Frontal cortex (tissue), 4 donors: Measurements from ENCODE around the gene CRYBG1. TPM values are rescaled to one million over a fixed set of nuclear protein-coding genes. Genes with fewer than 3 reads are reported as not detected.

Source experiments
- DNase-seq, 2 donors: peaks; one replicate each; pipeline ENCODE4 v3.0.0; 2012; ENCODE audit warnings: low spot score in 2 of 2
- FAIRE-seq: peaks from 2 replicates; lab custom pipeline; 2012; peaks lifted over from hg19 to GRCh38; lab: Jason Lieb, UNC
- total RNA-seq: library from RNA; depleted of rRNA; stranded (reverse); fragments of >200 nt; gene quantifications from one replicate; pipeline ENCODE4 v1.2.3, GENCODE V29; 2014
- donor health status: control.
- donor health status: control.
- donor health status: control.

Gene CRYBG1
- total RNA-seq, result under 0.01 TPM

GRCh38 chr6:106360410-106360988 lies at the start of gene CRYBG1:
Gene CRYBG1 (plus strand): TSS chr6:106360717. CDS start chr6:106360909, 192 bp downstream.
- peak; percentile 50 to 71 for DNase-seq

DNA sequence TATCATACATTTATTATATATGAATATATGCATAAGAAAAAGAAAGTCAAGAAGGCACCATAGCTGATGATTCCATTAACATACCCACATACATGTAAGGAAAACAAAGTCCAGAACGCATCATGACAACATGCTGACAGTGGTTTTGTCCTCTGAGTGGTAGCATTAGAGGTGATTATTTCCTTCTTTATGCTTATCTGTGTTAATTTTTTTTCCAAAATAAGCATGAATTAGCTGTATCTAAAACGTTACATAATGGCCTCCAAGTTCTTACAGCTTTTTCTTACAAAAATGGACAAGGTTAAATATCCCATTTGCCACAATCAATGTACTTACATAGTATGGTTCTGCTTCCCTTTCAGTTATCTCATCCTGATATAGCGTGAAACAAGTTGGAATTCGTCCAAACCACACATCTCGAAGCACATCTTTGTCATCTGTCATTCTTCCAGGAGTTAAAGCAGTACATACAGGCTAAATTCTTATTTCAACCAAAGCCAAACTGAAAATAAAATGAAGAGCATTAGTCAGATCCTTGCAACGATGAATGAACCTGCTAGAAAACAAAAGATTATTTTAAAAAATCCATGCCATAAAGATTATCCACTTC lies 44.6 kb upstream of the CRYBG1 start:
- FAIRE-seq (no peak), DNase-seq (no peak)

More at GRCh38 chr6:106360410-106360988, at the start of gene CRYBG1:
- FAIRE-seq, result no peak

- FAIRE-seq, result no peak
- DNase-seq, result no peak
Measured at GRCh38 chr6:106316375-106316766, 44.1 kb upstream of the CRYBG1 start.

DNA sequence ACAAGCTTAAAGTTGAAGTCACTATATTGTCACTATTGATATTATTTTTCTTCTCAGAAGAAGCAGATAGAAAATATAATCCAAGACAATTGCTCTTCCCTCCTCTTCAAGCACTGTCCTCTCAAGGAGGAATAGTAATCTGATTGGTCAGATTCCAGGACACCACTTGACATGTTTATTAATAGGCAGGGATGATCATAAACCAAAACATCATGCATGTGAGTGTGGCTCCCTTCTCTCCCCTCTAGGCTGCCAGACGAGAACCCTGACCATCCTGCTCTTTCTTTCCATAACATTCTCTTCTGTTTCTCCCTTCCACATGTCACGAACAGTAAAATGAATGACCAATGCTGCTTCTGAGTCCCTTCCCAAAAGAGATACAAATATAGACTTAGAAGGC lies 42.5 kb upstream of the CRYBG1 start:
- no peak for DNase-seq
- FAIRE-seq, result no peak

GRCh38 chr6:106318851-106319250 lies 41.7 kb upstream of the CRYBG1 start:
- FAIRE-seq (no peak), DNase-seq (no peak)

DNA sequence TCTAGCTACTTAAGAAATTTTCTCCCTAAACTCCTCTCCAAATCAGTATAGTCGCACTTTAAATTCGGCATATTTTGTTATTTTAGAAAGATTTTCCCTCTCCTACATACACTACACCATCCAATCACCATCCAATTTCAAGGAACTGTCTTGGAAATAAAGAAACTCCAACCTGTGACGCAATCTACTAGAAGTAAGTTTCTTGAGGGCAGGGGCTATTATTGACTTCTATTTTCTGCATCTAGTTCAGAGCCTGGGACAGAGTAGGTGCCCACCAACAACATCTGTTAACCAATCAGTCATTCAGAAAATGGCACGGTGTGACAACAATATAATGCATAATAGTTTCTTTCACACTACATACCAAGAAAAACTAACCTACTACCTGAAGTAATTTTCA lies 38.6 kb upstream of the CRYBG1 start:
- DNase-seq, result no peak
- FAIRE-seq, result no peak

GRCh38 chr6:106324726-106325335 lies 35.7 kb upstream of the CRYBG1 start:
- DNase-seq (no peak), FAIRE-seq (no peak)

DNA sequence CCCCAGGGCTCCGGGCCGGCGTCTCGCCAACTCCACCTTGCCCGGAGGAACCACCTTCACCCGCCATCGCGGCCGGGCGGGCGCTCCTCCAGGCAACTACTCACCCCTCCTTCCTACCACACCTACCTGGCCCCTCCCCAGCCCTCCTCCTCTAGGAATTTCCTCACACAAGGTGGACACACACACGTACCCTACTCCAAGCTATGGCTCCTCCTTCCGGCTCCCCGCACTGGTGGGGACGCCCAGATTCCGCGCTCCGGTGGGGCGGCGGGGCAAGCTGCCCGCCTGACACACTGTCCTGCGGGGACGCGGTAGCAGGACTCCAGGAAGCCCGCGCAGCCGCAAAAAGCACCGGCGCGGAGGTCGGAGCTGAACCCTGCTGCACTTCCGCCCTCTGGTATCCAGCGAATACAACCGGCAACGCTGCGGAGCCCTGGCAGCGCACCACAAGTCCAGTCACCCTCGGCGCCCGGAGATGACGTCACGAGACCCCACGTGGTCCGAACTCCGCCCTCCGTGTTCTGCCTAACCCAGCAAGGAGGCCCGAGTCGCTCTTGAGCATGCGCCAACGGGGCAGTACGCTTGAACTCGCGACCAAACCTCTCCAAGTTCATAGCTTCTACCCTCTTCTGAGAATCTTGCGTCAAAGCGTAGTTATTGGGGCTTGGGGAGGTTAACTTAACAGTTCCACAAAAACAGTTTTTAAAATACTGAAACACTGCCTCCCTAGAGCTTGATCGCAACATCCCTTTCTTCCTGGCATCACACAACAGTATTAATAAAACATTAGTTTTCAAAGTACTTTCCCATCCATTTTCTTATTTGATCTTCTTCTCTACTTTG lies 35.0 kb upstream of the CRYBG1 start, which contains the start of gene ATG5:
Gene ATG5, minus strand, starts transcription at position 425 of the 843 bp plus-strand sequence. CDS start 9,552 bp downstream, outside the sequence.
- FAIRE-seq (no peak), DNase-seq (peak; percentile 88 to 95)

GRCh38 chr6:106334646-106335448 lies 25.7 kb upstream of the CRYBG1 start:
- DNase-seq (peak in 1 of 2 donors; percentile 24), FAIRE-seq (peak; percentile 57)

DNA sequence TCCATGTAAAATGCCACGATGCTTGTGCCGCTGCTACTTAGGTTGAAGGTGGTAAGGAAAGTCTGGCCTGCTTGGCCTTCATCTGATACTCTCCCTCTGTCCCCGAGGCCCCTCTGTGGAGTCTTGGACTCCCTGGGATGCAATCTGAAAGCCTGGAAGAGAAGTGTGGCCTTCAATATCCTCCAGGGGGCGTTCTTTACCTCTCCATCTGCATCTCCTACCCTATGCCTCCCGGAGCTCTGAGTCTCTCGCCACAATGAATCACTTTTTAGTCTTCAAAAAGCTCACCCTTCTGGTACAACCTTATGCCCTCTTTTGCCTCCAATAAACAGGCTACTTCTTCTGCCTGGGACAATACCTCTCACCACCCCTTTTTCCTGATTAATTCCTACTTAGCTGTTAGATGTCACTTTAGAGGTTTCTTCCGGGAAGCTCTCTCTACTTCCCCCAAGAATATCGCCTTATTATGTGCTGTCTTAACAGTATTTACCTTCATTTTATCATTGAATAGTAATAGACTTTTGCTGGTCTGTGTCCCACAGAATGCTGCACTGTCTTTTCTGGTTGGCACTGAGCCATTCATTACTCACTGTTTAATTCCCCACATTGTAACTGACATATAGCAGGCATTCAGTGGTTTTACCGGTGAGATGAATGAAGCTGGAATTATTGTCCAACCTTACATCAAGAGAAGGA lies 21.0 kb upstream of the CRYBG1 start:
- DNase-seq (peak in 1 of 2 donors; percentile 54), FAIRE-seq (no peak)

GRCh38 chr6:106347219-106347618 lies 13.3 kb upstream of the CRYBG1 start:
- DNase-seq (no peak), FAIRE-seq (no peak)

DNA sequence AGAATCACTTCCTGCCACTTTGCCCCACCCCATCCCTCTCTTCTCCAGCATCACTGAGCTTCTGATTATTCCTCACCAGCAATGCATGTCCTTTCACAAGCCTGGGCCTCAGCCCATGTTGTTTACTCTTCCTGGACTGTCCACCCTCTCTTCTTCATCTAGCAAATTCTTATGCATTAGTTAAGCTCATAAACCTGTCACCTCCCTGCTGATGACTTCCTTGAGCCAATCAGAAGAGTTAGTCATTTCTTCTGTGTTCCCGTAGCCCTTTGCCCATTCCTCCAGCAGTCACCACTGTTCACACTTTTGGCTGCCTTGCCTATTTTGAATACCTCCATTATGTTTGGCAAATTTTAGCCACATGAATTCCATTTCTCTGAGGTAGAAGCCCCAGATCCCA lies 4.1 kb upstream of the CRYBG1 start:
- DNase-seq (no peak), FAIRE-seq (no peak)

- FAIRE-seq (no peak), DNase-seq (no peak)
Measured at GRCh38 chr6:106359959-106360409, 533 bp upstream of the CRYBG1 start.

DNA sequence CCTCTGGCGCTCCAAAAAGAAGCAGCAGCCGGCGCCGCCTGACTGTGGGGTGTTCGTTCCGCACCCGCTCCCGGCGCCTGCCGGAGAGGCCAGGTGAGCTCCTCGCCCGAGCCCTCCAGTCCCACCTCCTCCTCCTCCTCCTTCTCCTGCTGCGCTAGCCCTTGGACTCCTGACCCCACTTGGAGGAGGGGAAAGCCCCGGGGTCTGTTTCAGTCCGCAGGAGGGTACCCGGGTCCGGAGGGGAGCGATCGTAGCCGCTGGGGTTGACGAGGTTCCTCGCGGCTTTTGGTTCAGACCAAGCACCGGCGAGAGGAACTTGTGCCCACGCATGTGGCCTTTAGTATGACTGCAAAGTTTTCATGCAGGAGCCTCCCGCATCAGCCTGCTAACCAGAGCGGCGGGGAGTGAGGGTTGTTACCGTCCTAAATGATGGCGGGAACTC lies 493 bp downstream of the CRYBG1 start:
- FAIRE-seq, result no peak
- peak in 1 of 2 donors; percentile 18 for DNase-seq

GRCh38 chr6:106363401-106364138 lies 3.1 kb downstream of the CRYBG1 start:
- DNase-seq (no peak), FAIRE-seq (no peak)

GRCh38 chr6:106369739-106370138 lies 9.2 kb downstream of the CRYBG1 start:
- DNase-seq (no peak), FAIRE-seq (no peak)

- FAIRE-seq (no peak), DNase-seq (no peak)
Measured at GRCh38 chr6:106370639-106371038, 10.1 kb downstream of the CRYBG1 start.

GRCh38 chr6:106372838-106373501 lies 12.5 kb downstream of the CRYBG1 start:
- DNase-seq (no peak), FAIRE-seq (no peak)
